ENCODE measurements around the gene YIF1B.
A peak's percentile ranks its signal among the peaks of the same experiment; 100 is the strongest.

YIF1B gene

DNA sequence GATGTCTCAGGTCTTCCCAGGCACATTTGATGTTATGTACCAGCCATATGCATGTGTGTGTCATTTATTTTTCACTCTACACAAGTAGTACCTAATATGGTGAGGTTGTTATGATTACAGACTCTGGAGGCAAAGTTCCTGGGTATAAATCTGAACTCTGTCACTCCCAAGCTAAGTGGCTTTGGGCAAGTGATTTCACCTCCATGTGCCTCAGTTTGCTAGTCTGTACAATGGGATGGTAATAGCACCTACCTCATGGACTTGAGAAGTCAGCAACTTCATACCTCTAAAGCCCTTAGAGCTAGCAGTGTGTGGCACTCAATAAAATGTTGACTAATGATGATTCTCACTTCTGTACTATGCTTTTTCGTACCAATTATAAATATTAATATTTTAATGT, 16.0 kb upstream of the YIF1B start:
- DNase-seq, result no peak

DNA sequence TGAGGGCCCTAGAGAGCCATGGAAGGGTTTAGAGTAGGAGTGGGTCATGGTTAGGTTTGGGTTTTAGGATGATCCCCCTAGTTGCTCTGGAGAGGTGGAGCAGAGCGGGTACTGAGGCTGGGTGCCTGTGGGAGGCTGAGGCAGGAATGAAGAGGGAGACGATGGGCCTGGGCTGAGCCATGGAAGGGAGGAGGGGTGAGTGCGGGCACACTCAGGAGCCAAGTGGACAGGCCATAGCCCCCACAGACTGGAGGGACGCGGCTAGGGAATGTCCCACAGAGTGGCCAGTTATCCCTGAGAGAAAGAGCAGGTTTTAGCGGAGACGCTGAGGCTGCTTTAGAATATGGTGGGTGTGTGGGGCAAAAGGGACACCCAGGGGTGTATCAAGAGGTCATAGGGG, 13.9 kb upstream of the YIF1B start:
- no peak for DNase-seq

DNA sequence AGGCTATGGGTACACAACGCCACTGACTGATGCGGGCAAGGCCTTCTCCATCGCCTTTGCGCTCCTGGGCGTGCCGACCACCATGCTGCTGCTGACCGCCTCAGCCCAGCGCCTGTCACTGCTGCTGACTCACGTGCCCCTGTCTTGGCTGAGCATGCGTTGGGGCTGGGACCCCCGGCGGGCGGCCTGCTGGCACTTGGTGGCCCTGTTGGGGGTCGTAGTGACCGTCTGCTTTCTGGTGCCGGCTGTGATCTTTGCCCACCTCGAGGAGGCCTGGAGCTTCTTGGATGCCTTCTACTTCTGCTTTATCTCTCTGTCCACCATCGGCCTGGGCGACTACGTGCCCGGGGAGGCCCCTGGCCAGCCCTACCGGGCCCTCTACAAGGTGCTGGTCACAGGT, 10.8 kb upstream of the YIF1B start:
- DNase-seq, result no peak

DNA sequence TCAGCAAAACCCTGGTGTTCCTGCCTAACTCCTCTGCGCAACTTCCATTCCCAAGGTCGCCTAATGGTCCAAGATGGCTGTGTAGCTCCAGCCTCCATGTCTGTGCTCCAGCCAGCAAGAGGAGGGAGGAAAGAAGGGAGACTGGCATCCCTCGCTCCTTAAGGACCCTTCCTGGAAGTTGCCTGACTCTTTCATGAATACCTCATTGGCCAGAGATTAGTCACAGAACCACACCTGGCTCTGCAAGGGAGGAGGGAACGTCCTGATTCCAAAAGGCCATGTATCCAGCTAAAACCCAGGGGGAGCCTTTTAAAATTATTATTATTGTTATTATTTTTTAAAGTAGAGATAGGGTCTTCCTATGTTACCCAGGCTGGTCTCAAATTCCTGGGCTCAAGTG, 8.7 kb upstream of the YIF1B start:
- DNase-seq, result no peak

DNA sequence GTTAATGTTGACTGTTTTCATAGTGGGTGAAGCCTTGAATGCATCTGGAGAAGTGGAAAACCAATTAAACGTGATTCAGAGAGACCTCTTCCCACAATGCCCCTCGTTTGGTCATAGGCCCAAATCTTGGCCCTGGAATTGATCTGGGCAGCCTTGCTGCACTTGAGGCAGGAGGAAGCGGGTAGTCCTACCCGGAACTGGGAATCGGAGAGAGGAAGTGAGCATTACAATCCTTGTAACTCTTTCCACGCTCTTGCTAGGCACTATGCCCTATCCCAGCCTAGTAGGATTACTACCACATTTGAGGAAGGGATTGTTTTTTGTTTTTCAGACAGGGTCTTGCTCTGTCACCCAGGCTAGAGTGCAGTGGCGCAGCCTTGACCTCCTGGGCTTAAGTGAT, 7.5 kb upstream of the YIF1B start:
- no peak for DNase-seq

DNA sequence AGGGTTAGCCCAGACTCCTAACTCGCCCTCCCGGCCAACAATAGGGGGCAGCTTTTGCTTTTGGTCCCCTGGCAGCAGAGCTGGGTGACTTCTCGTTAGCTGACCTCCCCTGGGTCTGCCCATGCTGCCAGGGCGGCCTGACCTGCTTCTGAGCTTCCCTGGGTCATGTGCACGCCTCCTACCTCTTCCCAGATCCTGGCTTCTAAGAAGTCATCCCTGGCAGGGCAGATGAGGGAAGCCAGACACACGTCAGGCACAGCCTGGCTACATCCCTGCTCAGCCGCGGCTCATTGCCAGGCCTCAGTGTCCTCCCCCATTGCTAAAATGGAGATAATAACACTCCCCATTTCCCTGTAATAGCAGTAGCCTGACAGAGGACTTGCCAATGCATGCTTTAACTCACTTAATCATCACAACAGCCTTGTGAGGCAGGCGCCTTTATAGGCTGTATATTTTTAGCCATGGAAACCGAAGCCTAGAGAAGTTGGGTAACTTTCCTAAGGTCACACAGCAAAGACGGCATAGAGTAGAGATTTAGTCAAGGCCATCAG, 6.0 kb upstream of the YIF1B start:
- no peak for DNase-seq

DNA sequence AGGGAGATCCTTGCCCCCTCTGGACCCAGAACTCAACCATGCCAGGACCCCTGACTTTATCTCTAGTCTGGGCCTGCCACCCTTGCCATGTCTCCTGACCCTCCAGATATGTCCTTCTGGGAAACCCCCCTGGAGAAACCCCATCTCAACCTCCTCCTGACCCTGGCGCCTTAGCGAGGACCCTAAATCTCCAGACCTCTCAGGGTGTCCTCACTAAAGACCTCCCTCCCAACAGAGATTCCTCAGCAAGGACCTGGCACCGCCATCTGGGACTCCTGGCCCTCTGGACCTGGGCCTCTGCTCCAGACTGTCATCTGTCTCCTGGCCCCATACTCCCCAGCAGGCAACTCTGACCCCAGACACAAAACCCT, 5.2 kb upstream of the YIF1B start:
- no peak for DNase-seq

DNA sequence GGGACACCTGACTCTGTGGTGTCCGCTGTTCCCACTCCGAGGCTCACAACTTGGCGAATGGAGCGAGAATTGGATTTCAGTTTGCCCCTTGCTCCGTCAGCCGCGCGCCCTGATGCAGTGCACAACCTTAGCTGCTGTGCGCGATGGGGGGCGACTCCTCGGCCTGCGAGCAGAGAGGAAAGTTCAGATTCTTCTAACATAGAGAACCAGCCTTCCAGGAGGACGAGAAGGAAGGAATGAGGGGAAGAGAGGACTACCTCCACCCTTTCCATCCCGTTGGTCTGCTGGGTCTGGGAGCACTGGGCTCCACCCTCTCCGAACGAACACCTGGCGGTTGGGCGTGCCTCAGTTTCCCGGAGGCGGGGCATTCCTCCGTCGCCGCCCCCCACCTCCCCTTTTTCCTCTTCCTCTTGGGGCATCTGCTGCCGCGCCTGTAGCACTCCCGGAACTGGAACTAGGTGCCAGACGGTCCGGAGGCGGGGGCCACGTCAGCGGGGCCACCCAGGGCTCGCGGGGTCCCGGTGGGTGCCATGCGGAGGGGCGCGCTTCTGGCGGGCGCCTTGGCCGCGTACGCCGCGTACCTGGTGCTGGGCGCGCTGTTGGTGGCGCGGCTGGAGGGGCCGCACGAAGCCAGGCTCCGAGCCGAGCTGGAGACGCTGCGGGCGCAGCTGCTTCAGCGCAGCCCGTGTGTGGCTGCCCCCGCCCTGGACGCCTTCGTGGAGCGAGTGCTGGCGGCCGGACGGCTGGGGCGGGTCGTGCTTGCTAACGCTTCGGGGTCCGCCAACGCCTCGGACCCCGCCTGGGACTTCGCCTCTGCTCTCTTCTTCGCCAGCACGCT, 3.9 kb upstream of the YIF1B start, which contains the start of gene KCNK6:
TSS of gene KCNK6 (plus strand) at position 425 of the 838 bp plus-strand sequence. CDS start at position 531, 106 bp downstream.
- peak; percentile 57 for DNase-seq

DNA sequence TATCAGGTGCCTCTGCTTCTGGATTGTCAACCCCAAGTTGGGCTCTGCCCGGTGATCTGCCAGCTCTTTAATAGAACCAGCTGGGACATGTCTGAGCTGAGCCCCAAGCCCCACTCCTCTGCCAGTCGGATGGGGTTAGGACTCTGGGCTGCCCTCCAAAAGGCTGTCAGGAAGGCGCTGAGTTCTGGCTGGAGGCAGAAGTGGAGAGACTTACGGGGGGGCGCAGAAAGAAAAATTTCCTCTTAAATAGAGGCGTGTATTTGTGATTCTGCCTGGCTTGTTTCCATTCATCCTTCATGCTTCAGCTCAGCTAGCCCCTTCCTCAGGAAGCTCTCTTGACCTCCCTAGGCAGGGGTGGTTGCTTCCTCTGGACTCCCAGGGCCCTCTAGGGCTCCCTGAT, 2.9 kb upstream of the YIF1B start:
- DNase-seq, result no peak

DNA sequence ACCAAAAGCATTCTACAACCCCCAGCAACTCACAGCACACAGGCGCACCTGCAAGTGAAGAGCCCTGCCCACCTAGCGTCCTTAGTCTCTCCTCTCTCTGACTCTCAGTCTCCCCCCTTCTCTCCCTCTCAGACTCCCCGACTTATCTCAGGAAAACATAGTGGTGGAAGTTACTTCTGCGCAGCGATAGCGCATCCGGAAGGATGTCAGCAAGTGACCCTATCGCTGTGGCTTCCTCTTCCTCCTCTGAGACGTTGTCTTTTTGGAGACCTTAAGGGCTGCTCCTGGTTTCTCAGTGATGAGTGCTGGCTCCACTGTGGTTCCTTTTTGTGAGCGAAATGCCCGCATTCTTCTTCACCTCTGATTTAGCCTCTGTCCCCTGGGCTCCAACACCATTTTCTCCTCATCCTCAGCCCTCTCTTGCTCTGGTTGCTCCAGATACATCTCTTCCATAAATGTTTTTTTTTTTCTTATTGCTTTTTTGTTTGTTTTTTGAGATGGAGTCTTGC, 1.4 kb upstream of the YIF1B start:
- DNase-seq, result peak; percentile 35

DNA sequence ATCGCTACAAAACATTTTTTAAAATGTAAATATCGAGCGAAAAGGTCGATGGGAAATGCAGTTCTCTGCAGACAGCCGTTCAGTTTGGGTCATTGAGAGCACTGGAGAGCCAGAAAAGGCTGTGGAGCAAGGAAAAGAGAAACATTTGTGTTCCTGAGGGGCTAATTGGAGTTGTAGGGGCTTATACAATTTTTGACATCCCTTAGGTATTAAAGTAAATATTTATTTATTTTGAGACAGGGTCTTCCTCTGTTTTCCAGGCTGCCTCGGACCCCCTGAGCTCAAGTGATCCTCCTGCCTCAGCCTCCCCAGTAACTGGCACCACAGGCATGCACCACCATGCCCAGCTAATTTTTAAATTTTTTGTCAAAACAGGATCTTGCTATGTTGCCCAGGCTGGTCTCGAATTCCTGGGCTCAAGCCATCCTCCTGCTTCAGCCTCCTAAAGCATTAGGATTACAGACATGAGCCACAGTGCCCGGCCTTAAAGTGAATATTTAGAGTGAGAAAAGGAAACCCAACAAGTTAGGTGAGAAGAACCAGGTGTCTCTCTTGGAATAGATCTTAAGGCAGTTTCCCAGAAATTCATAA, 825 bp upstream of the YIF1B start:
- no peak for DNase-seq

DNA sequence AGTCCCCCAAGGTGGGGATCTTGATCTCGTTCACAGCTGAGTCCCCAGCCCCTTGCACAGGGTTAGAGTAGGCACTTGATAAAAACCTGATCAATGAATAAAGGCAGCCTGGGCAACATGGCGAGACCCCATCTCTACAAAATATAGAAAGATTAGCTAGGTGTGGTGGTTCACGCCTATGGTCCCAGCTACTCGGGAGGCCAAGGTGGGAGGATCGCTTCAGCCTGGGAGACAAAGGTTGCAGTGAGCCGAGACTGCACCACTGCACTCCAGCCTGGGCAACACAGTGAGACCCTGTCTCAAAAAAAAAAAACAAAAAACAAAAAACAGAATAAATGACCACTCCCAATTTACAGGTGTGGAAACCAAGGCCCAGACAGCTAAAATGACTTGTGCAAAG, 4.8 kb downstream of the YIF1B start:
- DNase-seq, result no peak

DNA sequence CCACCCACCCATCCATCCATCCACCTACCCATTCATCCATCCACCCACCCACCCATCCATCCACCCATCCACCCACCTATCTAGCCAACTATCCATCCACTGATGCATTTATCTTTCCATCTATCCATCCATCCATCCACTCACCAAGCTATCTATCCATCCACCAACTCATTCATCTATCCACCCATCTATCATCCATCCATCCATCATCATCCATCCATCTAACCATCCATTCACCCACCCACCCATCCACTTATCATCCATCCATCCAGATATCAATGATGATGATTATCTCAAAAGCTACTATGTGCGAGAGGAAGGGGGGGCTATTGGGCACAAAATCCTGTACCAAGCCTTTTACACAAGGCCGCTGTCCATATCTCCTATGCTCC, 5.5 kb downstream of the YIF1B start:
- DNase-seq, result no peak

DNA sequence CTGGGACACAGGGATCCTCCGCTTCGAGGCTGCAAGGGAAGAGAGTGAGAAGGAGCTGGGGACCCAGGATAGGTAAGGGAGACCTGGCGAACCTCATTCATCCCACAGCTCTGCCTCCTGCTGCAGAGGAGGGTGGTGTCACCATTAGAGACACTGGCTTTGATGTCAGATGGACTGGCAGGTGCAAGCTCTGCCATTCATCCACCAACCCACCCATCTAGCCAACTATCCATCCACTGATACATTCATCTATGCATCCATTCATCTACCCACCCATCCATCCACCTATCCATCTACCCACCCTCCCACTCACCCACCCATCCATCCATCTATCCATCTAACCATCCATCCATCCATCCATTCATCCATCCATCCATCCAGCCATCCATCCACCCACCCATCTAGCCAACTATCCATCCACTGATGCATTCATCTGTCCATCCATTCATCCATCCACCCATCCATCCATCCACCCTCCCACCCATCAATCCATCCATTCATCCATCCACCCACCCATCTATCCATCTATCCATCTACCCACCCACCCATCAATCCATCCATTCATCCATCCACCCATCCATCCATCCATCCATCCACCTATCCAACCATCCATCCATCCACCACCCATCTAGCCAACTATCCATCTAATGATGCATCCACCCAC, 6.0 kb downstream of the YIF1B start:
- DNase-seq, result no peak

DNA sequence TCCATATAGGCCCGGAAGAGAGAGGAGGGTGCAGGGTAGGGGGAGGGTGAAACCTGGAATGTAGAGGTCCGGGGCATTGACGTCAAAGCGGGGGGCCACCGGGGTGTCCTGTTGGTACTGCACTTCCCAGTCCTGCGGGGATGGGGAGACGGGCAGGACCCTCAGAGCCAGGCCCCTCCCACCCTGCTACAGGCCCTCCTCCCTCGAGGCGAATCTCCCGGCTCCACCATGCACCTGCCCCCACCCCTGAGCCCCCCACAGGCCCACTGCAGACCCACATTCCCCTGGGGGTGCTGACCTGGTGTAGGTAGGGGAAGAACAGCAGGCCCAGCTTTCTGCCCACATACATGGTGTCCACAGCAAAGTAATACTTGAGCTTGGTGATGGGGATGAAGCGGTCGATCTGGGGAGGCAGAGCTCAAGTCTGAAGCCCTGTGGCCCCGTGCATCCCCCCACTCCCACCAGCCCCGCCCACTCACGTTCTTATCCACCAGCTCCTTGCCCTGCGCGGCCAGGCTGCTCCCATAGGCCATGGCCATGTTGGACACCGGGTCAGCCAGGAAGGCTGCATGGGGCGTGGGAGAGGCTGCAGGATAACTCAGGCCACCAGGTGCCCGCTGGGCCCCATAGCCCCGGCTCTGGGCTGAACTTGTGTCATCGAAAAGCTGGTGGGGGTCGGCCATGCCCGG, 6.7 kb downstream of the YIF1B start:
- no peak for DNase-seq

DNA sequence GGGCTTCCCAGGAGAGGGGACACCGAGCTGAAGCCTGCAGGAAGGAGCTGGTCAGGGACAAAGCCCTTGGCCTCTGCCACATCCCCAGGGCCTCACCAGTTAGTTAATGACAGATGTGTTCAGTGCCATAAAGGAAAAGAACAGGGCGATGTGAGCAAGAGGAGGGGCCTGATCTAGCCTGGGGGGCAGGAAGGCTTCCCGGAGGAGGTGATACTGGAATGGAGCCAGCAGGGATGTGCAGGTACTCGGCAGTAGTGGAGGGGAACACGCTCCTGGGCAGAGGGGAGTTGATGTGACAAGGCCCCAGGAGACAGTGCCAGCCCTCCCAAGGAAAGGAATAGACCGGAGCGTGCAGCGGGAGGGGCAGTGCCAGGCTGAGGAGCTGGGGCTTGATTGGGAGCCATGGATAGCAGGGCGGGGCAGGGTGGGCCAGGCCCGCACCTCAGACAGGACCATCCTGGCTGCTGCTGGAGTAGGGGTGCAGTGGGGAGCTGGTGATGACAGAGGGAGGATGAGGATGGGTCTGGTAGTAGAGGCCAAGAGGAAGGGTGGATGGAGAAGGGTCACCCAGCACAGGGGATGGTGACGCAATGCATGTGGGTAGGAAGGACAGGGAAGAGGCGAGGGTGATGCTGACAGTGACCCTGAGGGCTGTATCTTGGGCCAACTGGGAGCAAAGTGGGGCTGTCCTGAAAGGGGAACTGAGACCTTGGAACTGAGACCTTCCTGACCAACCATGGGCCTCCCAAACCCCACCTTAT, 7.6 kb downstream of the YIF1B start:
- DNase-seq, result no peak

DNA sequence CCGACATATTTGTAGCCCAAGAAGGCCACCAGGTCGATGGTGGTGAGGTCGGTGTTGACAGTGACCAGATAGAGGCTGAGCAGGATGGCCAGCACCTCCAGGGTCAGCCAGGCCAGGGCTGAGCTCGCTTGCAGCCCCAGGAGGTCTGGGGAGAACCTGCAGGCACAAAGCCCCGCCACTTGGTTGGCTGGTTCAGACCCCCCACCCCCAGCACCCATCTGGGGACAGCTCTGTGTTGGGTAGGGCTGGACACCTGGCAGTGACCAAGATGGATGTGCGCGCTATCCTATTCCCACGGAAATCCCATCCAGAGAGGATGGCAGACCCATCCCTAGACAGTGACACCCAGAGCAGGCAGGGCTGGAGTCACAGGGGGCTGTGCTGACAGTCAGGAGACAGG, 8.2 kb downstream of the YIF1B start:
- no peak for DNase-seq

DNA sequence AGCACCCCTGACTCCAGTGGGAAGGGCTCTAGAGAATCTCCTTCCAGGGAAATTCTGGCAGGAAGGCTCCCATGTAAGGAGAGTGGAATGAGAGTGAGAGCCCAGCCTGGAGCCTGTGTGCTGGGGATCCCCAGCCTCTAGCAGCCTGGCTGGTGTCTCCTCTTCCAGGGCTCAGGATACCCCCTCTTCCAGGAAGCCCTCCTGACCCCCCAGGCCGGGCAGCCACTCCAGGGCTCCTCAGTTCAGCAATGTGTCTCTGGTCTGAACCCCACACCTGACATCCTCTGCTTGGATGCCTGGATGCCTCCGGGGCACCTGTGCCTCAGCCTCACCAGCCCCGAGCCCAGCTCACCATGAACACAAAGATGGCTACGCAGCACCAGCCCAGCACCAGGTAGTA, 8.7 kb downstream of the YIF1B start:
- DNase-seq, result no peak

DNA sequence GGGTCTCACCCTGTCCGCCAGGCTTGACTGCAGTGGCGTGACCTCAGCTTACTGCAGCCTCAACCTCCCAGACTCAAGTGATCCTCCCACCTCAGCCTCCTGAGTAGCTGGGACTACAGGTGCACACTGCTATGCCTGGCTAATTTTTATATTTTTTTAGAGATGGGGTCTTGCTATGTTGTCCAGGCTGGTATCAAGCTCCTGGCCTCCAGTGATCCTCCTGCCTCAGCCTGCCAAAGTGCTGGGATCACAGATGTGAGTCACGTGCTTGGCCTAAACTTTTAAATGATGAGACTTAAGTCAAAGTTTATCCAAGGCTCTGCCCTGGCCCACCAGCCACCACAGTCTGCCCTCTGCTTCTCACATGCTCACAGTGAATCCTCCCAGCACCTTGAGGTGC, 9.5 kb downstream of the YIF1B start:
- no peak for DNase-seq

DNA sequence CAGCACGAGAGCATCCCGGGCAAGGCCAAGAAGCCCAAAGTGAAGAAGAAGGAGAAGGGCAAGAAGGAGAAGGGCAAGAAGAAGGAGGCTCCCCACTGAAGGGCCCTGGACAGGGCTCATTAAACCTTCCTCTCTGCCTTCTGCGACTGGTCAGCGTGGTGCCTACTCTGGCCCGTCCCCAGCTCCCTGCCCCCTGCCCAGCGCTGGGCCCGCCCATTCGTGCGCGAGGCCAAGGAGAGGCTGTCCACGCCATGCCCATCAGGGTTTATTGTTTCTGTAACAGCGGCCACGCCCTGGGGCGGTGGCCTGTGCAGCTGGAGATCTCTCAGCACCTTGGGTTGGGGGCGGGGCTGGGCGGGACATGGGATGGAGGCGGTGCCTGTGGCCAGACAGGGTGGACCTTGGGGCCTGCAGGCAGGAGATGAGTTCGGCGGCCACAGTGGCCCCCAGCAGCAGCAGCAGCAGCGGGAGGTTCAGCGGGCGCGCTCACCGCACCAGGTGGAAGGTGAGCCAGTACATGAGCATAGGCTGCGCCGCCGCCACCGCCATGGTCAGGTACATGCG, 10.8 kb downstream of the YIF1B start:
- no peak for DNase-seq

DNA sequence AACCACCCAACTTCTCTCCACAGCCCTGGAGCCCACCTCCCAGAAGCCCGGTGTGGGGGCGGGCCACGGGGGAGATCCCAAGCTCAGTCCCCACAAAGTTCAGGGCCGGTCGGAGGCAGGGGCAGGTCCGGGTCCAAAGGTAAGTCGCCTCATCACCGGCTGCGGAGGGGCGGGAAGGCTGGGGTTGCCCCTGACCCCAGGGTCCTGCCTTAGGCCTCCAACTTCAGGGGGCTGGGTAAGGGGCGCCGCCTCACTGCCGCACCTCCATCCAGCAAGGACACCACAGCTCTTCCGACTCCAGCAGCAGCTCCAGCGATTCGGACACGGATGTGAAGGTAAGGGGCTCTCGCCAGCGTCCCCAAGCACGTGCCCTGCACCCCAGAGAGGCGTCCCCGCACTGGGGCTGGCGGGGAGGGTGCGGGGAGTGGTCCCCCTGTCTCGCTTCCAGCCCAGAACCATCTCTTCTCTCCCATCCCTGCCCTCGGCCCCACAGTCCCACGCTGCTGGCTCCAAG, 11.3 kb downstream of the YIF1B start:
- DNase-seq, result no peak
